K562 (cell line): ENCODE results near the gene ZNF213. TPM values are rescaled to one million over a fixed set of nuclear protein-coding genes. Genes with fewer than 3 reads are reported as not detected.

Experiments
- ASH1L ChIP-seq: fragments of 450-650 bp; IDR thresholded peaks from 2 replicates; pipeline ENCODE4 v1.6.1; 2018; ENCODE audit warnings: borderline replicate concordance, mild to moderate bottlenecking, low read depth; ENCODE audit not compliant: partially characterized antibody
- E2F3 ChIP-seq: fragments of 250-450 bp; sonication (Bioruptor Pico); IDR thresholded peaks from 2 replicates; pipeline ENCODE4 v1.4.0; 2020; ENCODE audit warnings: mild to moderate bottlenecking
- HSF4 ChIP-seq: fragments of 250-450 bp; sonication (Bioruptor Pico); IDR thresholded peaks from 2 replicates; pipeline ENCODE4 v2.1.2; 2022; ENCODE audit warnings: mild to moderate bottlenecking, moderate library complexity, borderline replicate concordance
- polyA plus RNA-seq, 8 experiments: library from polyadenylated mRNA; depleted of rRNA in 4 of 8; stranded (reverse) in 5 of 8; unstranded in 3 of 8; fragments of >200 nt; fragmentation: Nextera tagmentation in 2 of 8; fragmentation: Illumina TruSeq in 1 of 8; extraction: Ambion mirVana in 2 of 8; extraction: Trizol in 1 of 8; gene quantifications; 2 replicates each; pipeline versions ENCODE4 v1.2.1 to v1.2.3, GENCODE V29; 2011 to 2014; ENCODE audit warnings: inconsistent platforms in 1 of 8, missing spikeins in 1 of 8
- total RNA-seq, 7 experiments: library from RNA; depleted of rRNA in 6 of 7; stranded (reverse); fragments of >200 nt in 6 of 7; fragmentation: Illumina TruSeq in 2 of 7; extraction: Trizol in 2 of 7; gene quantifications; 2 replicates each; pipeline versions ENCODE4 v1.2.1 to v1.2.3, GENCODE V29; 2011 to 2021; ENCODE audit warnings: low replicate concordance in 1 of 7
- TF ChIP-seq, protein P1 (sequence below): fragments of 450-650 bp; formaldehyde crosslinking; IDR thresholded peaks from 2 replicates; pipeline ENCODE4 v1.4.0; 2020; ENCODE audit warnings: mild to moderate bottlenecking, moderate library complexity
- TF ChIP-seq, protein P2 (sequence below): fragments of 450-650 bp; IDR thresholded peaks from 2 replicates; pipeline ENCODE4 v1.6.1; 2018; ENCODE audit not compliant: partially characterized antibody

The ZNF213 gene
- total and polyA plus RNA-seq, 9 of the 15 experiments (the other 6 are each of a cell fraction or from before 2014, with no cell fraction given) = 0.49 to 10.0 (median 1.8) TPM

GRCh38 chr16:3091551-3091950 lies 43.3 kb upstream of the ZNF213 start (continued):
- TF ChIP-seq, protein P1, sequence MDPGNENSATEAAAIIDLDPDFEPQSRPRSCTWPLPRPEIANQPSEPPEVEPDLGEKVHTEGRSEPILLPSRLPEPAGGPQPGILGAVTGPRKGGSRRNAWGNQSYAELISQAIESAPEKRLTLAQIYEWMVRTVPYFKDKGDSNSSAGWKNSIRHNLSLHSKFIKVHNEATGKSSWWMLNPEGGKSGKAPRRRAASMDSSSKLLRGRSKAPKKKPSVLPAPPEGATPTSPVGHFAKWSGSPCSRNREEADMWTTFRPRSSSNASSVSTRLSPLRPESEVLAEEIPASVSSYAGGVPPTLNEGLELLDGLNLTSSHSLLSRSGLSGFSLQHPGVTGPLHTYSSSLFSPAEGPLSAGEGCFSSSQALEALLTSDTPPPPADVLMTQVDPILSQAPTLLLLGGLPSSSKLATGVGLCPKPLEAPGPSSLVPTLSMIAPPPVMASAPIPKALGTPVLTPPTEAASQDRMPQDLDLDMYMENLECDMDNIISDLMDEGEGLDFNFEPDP (CRISPR knock-in tag) = no peak
- no peak for TF ChIP-seq HSF4 (CRISPR knock-in tag)
- TF ChIP-seq E2F3 (CRISPR knock-in tag) = no peak
- no peak for TF ChIP-seq ASH1L
- TF ChIP-seq, protein P2, sequence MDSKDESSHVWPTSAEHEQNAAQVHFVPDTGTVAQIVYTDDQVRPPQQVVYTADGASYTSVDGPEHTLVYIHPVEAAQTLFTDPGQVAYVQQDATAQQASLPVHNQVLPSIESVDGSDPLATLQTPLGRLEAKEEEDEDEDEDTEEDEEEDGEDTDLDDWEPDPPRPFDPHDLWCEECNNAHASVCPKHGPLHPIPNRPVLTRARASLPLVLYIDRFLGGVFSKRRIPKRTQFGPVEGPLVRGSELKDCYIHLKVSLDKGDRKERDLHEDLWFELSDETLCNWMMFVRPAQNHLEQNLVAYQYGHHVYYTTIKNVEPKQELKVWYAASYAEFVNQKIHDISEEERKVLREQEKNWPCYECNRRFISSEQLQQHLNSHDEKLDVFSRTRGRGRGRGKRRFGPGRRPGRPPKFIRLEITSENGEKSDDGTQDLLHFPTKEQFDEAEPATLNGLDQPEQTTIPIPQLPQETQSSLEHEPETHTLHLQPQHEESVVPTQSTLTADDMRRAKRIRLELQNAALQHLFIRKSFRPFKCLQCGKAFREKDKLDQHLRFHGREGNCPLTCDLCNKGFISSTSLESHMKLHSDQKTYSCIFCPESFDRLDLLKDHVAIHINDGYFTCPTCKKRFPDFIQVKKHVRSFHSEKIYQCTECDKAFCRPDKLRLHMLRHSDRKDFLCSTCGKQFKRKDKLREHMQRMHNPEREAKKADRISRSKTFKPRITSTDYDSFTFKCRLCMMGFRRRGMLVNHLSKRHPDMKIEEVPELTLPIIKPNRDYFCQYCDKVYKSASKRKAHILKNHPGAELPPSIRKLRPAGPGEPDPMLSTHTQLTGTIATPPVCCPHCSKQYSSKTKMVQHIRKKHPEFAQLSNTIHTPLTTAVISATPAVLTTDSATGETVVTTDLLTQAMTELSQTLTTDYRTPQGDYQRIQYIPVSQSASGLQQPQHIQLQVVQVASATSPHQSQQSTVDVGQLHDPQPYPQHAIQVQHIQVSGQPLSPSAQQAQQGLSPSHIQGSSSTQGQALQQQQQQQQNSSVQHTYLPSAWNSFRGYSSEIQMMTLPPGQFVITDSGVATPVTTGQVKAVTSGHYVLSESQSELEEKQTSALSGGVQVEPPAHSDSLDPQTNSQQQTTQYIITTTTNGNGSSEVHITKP = no peak
